PC-3 (cell line): ENCODE data around the gene MYH15. TPM values are rescaled to one million over a fixed set of nuclear protein-coding genes. Genes with fewer than 3 reads are reported as not detected.

Experiments used
- ATAC-seq: fragments of 200-7000 bp; cut with Tn5 transposase; 2 replicates; pipeline ENCODE4 v1.9.1; 2020; ENCODE audit warnings: mild to moderate bottlenecking, moderate library complexity
- BruUV-seq: library from RNA; stranded (reverse); fragments of 400-500 nt; replicated peaks from 2 replicates; lab custom pipeline; 2021; lab: Mats Ljungman, UMichigan
- CTCF ChIA-PET: fragments of 300-600 bp; sonication (Branson Sonifier 250); formaldehyde crosslinking; loops from one replicate; lab custom pipeline; 2022; ENCODE audit warnings: antibody characterized with exemption; lab: Charles Lee
- POLR2A ChIA-PET: fragments of 300-600 bp; sonication (Branson Sonifier 250); formaldehyde crosslinking; loops from one replicate; lab custom pipeline; 2022; ENCODE audit warnings: antibody characterized with exemption; ENCODE audit not compliant: unreplicated experiment; lab: Charles Lee
- DNase-seq: peaks from one replicate; pipeline ENCODE4 v3.0.0-alpha.2; 2015
- H2AFZ ChIP-seq: fragments of 300-600 bp; sonication (generic); 2 replicates; pipeline ENCODE4 v1.6.0; 2016; ENCODE audit warnings: antibody characterized with exemption, low read length
- H3F3A ChIP-seq: fragments of 300-600 bp; sonication (generic); one replicate; pipeline ENCODE4 v1.6.0; 2017; ENCODE audit warnings: antibody characterized with exemption, low read length, control low read depth, mild to moderate bottlenecking; ENCODE audit not compliant: unreplicated experiment
- H3K27ac ChIP-seq: fragments of 300-600 bp; sonication (generic); 2 replicates; pipeline ENCODE4 v1.5.1; 2016; ENCODE audit warnings: mild to moderate bottlenecking, low read length
- H3K27me3 ChIP-seq: fragments of 300-600 bp; sonication (generic); 2 replicates; pipeline ENCODE4 v1.6.1; 2016; ENCODE audit warnings: low read length, mixed read lengths
- H3K36me3 ChIP-seq: fragments of 300-600 bp; sonication (generic); 2 replicates; pipeline ENCODE4 v1.6.1; 2016; ENCODE audit warnings: low read depth, mixed run types, low read length, mixed read lengths
- H3K4me1 ChIP-seq: fragments of 300-600 bp; sonication (generic); 2 replicates; pipeline ENCODE4 v1.5.1; 2016; ENCODE audit warnings: low read length; ENCODE audit not compliant: insufficient read depth
- H3K4me2 ChIP-seq: fragments of 300-600 bp; sonication (generic); 2 replicates; pipeline ENCODE4 v1.6.0; 2016; ENCODE audit warnings: low read length
- H3K4me3 ChIP-seq: fragments of 300-600 bp; sonication (generic); 2 replicates; pipeline ENCODE4 v1.5.1; 2016; ENCODE audit warnings: mild to moderate bottlenecking, low read length, mixed read lengths
- H3K79me2 ChIP-seq: fragments of 300-600 bp; sonication (generic); 2 replicates; pipeline ENCODE4 v1.6.1; 2017; ENCODE audit warnings: low read length, mixed read lengths
- H3K9ac ChIP-seq: fragments of 300-600 bp; sonication (generic); 2 replicates; pipeline ENCODE4 v1.6.0; 2016; ENCODE audit warnings: mild to moderate bottlenecking, low read length
- H3K9me2 ChIP-seq: fragments of 300-600 bp; sonication (generic); replicated peaks from 2 replicates; pipeline ENCODE4 v1.6.1; 2016; ENCODE audit warnings: mixed run types, low read length, mixed read lengths
- H3K9me3 ChIP-seq: fragments of 300-600 bp; sonication (generic); 2 replicates; pipeline ENCODE4 v1.6.1; 2016; ENCODE audit warnings: low read length, mixed read lengths
- H4K20me1 ChIP-seq: fragments of 300-600 bp; sonication (generic); 2 replicates; pipeline ENCODE4 v1.6.1; 2016; ENCODE audit warnings: low read length, mixed read lengths
- CTCF ChIP-seq: fragments of 300-600 bp; sonication (generic); conservative IDR thresholded peaks from 2 replicates; pipeline ENCODE4 v1.5.1; 2017; ENCODE audit warnings: antibody characterized with exemption, low read depth, mild to moderate bottlenecking, low read length
- EZH2 ChIP-seq: fragments of 300-600 bp; sonication (generic); IDR thresholded peaks from one replicate; pipeline ENCODE4 v1.6.1; 2017; ENCODE audit warnings: antibody characterized with exemption, mild to moderate bottlenecking, low read length; ENCODE audit not compliant: unreplicated experiment
- EZH2phosphoT487 ChIP-seq: fragments of 300-600 bp; sonication (generic); IDR thresholded peaks from 2 replicates; pipeline ENCODE4 v1.6.1; 2018; ENCODE audit warnings: mild to moderate bottlenecking, antibody characterized with exemption, low read length, borderline replicate concordance
- intact Hi-C: fragments of 100-400 bp; cut with micrococcal nuclease; formaldehyde crosslinking; loops from 2 replicates; pipeline ENCODE4 v1.9.0; 2023
- total RNA-seq: library from RNA; depleted of rRNA; stranded (reverse); fragments of >200 nt; gene quantifications from 2 replicates; pipeline ENCODE4 v1.2.3, GENCODE V29; 2014

MYH15 gene
- total RNA-seq, 1 experiment from 2014 or later, result 2.4 TPM

DNA sequence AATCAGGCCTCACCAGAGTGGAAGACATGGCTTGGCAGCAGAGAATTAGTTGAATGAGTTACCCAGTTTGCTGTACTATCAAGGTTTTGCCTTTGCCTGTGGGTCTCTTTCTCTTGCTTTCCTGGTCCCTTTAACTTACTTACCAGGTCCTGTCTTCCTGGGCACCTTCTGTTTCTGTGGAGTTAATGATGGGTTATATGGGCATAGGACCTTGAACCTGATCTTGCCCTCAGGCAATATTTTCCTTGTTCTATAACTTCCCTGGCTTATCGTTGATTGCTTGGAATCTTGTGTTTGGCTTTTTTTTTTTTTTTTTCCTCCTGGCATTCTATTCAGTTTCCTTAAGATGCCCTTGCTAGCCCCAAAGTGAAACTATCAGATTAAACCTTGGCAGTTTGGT is 107.2 kb downstream of the MYH15 start:
- DNase-seq (no peak), ATAC-seq (no peak)
- POLR2A ChIA-PET, result interaction anchor here (0.6 kb wide), 1 partner anchor 18 kb away, joined by 5 read pairs; no protein-coding TSS in a partner anchor
- Histone ChIP-seq H3K9ac (no peak overlapping the region), H3K4me1 (peaks cover 8% of the 10 kb centered on the region; the same call in 1 of the 2 replicates), H3K4me3 (no peak overlapping the region), H3K79me2 (no peaks in the 10 kb centered on the region), H4K20me1 (no peaks in the 10 kb centered on the region), H3K9me3 (no peaks in the 10 kb centered on the region), H3F3A (no peaks in the 10 kb centered on the region), H3K27ac (no peak overlapping the region), H3K4me2 (no peak overlapping the region), H3K27me3 (no peaks in the 10 kb centered on the region), H3K9me2 (no peaks in the 10 kb centered on the region), H3K36me3 (no peaks in the 10 kb centered on the region), H2AFZ (no peak overlapping the region)
- CTCF ChIA-PET, result no interaction called here
- intact Hi-C loops, result no loop called here
- BruUV-seq, result no TSS peak
- TF ChIP-seq EZH2 (no peak), EZH2phosphoT487 (no peak), CTCF (no peak)

GRCh38 chr3:108401836-108402235 is 108.6 kb downstream of the MYH15 start:
- Histone ChIP-seq H3K4me2 (no peak overlapping the region), H2AFZ (no peak overlapping the region), H3K27ac (no peak overlapping the region), H3K79me2 (no peaks in the 10 kb centered on the region), H3K4me3 (no peak overlapping the region), H3K9ac (no peak overlapping the region), H4K20me1 (no peaks in the 10 kb centered on the region), H3F3A (no peaks in the 10 kb centered on the region), H3K9me2 (no peaks in the 10 kb centered on the region), H3K36me3 (no peaks in the 10 kb centered on the region), H3K27me3 (no peaks in the 10 kb centered on the region), H3K4me1 (peaks cover 4% of the 10 kb centered on the region; the same call in 1 of the 2 replicates), H3K9me3 (no peaks in the 10 kb centered on the region)
- no TSS peak for BruUV-seq
- ATAC-seq (no peak), DNase-seq (no peak)
- ChIA-PET CTCF (no interaction called here), POLR2A (no interaction called here)
- intact Hi-C loops, result no loop called here
- no peak for TF ChIP-seq EZH2
- no peak for TF ChIP-seq EZH2phosphoT487
- TF ChIP-seq CTCF, result no peak

GRCh38 chr3:108398510-108398909 is 111.9 kb downstream of the MYH15 start:
- H3K9ac ChIP-seq, result no peak overlapping the region
- H3K27me3 ChIP-seq, result no peaks in the 10 kb centered on the region
- no peak overlapping the region for H3K27ac ChIP-seq
- ATAC-seq (no peak), DNase-seq (no peak)
- no peaks in the 10 kb centered on the region for H3K4me1 ChIP-seq
- no peaks in the 10 kb centered on the region for H3K9me3 ChIP-seq
- H3F3A ChIP-seq, result no peaks in the 10 kb centered on the region
- H4K20me1 ChIP-seq, result no peaks in the 10 kb centered on the region
- no peak overlapping the region for H3K4me3 ChIP-seq
- no peaks in the 10 kb centered on the region for H3K36me3 ChIP-seq
- H2AFZ ChIP-seq, result no peak overlapping the region
- no peaks in the 10 kb centered on the region for H3K79me2 ChIP-seq
- ChIA-PET POLR2A (no interaction called here), CTCF (no interaction called here)
- H3K4me2 ChIP-seq, result no peak overlapping the region
- intact Hi-C loops, result no loop called here
- BruUV-seq, result no TSS peak
- TF ChIP-seq EZH2 (no peak), EZH2phosphoT487 (no peak), CTCF (no peak)
- no peaks in the 10 kb centered on the region for H3K9me2 ChIP-seq
